NCI-H2171 treated with DMSO at 0.1 percent for 48 hours (cell line): ENCODE results near the gene FDXR.
"Not testable (repeated sequence)": the region's sequence is repeated elsewhere in the genome, so short reads cannot be mapped to it uniquely, and the experiment has no call there.

ENCODE experiments used
- DNase-seq: peaks from one replicate; lab custom pipeline; 2025; lab: John Stamatoyannopoulos, UW

Gene FDXR, protein sequence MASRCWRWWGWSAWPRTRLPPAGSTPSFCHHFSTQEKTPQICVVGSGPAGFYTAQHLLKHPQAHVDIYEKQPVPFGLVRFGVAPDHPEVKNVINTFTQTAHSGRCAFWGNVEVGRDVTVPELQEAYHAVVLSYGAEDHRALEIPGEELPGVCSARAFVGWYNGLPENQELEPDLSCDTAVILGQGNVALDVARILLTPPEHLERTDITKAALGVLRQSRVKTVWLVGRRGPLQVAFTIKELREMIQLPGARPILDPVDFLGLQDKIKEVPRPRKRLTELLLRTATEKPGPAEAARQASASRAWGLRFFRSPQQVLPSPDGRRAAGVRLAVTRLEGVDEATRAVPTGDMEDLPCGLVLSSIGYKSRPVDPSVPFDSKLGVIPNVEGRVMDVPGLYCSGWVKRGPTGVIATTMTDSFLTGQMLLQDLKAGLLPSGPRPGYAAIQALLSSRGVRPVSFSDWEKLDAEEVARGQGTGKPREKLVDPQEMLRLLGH

GRCh38 chr17:74872313-74873036 lies at the start of gene FDXR:
Gene FDXR, minus strand, starts transcription at chr17:74872994. Its CDS starts 50 bp downstream, at chr17:74872944.
- DNase-seq: peak; percentile 70

DNA sequence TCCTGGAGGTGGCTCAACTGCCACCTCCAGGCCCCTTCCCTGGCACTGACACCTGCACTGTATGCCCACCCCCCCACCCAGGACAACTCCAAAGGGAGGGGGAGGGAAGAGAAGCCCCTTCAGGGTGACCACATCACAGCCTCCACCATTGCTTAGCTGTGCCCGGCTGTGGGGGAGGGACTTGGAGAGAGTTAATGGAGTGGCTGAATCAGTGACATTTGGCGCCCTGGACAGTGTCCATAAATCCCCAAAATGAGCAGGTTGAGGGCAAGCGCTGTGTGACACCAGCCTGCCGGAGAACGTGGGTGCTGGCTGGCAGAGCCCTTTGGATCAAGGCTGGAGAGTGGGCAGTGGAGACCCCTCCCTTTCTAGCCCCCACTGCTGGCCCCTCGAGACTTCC lies 49.4 kb upstream of the FDXR start:
- no peak for DNase-seq

- no peak for DNase-seq
Observed at GRCh38 chr17:74921769-74922168, 49.0 kb upstream of the FDXR start.

GRCh38 chr17:74921026-74921681 lies 48.4 kb upstream of the FDXR start:
- DNase-seq: peak; percentile 78

DNA sequence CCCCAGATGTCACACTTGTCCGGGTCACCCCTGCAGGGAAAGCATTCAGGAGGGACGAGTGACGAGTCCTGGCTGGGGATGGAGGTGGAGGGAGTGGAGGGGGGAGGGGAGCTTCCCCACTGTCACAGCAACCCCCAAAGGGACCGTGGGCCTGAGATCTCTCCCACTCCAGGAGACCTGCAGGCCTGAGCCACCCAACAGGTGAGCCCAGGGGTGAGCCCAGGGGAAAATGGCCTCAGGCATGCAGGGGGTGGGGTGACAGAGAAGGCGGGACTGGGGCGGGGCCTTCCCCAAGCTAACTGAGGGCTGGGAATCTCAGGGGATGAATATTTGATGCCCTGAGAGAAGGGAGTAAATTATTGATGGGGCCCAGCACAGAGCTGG lies 47.8 kb upstream of the FDXR start:
- peak; percentile 78 for DNase-seq

- no peak for DNase-seq
Observed at GRCh38 chr17:74920306-74920620, 47.5 kb upstream of the FDXR start.

DNA sequence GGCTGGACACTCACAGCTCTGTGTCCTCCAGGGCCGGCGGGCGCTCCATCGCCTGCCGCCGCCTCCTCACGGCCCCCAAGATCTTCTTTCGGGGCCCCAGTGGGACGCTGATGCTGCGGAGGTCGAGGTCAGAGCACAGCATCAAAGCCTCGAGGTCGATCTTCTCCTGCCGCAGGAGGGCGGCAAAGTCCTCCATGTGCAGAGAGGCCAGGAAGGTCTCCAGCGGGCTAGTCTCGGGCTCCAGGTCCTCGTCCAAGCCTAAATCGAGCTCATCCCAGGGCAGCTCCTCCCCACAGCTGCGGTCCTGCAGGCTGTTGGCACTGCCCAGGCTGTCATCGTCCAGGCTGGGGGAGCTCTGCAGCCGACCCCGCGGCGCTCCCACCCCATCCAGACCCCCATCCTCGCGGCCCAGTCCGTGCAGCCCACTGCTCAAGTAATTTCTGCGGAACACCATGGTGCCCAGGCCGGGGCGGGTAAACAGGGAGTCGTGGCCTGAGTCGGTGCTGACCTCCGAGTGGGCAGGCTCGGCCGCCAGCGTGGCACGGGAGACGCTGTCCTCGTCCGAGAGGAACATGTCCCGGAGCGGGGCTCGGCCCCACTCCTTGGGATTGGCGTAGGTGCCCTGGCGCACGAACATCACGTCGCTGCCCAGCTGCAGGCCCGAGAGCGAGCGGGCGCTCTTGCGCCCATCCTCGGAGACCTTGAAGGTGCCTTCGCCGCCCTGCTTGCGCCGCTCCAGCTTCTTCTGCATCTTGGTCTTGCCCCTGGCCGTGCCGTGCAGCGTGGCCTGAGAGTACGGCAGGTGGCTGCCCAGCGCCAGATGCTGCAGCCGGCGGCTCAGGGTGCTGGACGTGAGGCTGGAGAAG lies 46.9 kb upstream of the FDXR start:
- DNase-seq: no peak

GRCh38 chr17:74918906-74919305 lies 46.1 kb upstream of the FDXR start:
- no peak for DNase-seq

- no peak for DNase-seq
Observed at GRCh38 chr17:74917430-74917829, 44.6 kb upstream of the FDXR start.

- no peak for DNase-seq
Observed at GRCh38 chr17:74916851-74917199, 44.0 kb upstream of the FDXR start.

- DNase-seq: no peak
Observed at GRCh38 chr17:74916136-74916850, 43.5 kb upstream of the FDXR start.

GRCh38 chr17:74911423-74911822 lies 38.6 kb upstream of the FDXR start:
- not testable (repeated sequence) for DNase-seq

- DNase-seq: not testable (repeated sequence)
Observed at GRCh38 chr17:74909097-74909496, 36.3 kb upstream of the FDXR start.

DNA sequence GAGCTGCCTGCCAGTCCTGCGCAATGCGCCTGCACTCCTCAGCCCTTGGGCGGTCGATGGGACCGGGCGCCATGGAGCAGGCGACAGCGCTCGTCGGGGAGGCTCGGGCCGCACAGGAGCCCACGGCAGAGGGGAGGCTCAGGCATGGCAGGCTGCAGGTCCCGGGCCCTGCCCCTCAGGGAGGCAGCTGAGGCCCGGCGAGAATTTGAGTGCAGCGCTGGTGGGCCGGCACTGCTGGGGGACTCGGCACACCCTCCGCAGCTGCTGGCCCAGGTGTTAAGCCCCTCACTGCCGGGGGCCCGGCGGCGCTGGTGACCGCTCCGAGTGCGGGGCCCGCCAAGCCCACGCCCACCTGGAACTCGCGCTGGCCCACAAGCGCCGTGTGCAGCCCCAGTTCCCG lies 34.2 kb upstream of the FDXR start:
- no peak for DNase-seq

GRCh38 chr17:74906214-74906793 lies 33.5 kb upstream of the FDXR start:
- not testable (repeated sequence) for DNase-seq

- DNase-seq: no peak
Observed at GRCh38 chr17:74904687-74905409, 32.1 kb upstream of the FDXR start.

- DNase-seq: no peak
Observed at GRCh38 chr17:74903671-74904070, 30.9 kb upstream of the FDXR start.

- no peak for DNase-seq
Observed at GRCh38 chr17:74903034-74903433, 30.2 kb upstream of the FDXR start.

- no peak for DNase-seq
Observed at GRCh38 chr17:74901353-74902135, 28.8 kb upstream of the FDXR start.
